HG03442 (cell line): ENCODE data around the gene SLC8A1.

Experiments
- ATAC-seq: cut with Tn5 transposase; IDR thresholded peaks from one replicate; pipeline ENCODE4 v1.9.1; 2021; ENCODE audit warnings: mild to moderate bottlenecking, moderate library complexity; ENCODE audit not compliant: unreplicated experiment

The SLC8A1 gene

DNA sequence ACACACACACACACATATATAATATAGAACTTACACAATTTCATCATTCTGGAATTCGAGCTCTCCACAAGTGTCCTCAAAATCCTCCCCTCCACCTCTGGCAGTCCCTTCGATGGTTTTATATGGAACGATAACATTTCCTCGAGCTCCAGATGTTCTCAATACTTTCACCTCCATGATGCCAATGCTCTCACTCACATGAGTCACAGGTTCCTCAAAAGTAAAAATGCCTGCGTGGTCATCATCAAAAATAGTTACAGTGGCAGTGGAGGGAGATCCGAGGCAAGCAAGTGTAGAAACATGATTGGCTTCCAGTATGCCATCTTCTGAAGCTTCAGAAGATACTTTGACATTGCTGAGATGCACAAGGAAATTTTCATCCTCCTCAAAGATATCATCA lies 23.5 kb downstream of the SLC8A1 start:
- ATAC-seq: no peak

DNA sequence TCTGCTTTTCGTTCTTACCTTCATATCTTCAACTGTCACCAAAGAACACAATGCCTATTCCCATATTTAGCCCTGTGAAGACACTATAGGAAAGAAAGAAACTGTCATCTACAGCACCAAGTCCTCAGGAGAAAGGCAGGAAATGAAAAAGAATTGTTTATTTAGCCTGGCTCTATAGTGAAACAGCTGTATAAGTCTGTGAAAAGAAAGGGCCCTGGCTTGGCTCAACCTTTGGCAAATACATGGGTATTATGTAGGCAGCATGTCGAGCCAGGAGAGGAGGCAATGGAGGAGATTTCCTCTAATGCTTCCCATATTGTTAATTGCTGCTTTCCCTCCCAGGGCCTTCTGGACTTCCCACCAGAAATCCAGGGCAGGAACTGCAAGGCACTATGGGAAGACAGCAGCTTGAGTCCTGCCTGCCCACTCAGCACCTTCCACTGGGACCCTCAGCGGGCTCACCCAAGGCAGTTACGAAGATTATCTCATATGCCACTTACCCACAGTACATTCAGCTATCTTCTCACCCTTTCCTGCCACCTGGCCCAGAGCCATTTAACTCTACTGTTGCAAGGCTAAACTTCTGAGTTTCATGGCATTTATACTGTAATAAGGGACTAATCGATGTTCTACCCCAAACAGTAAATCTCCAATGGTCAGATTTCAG lies 30.1 kb downstream of the SLC8A1 start:
- no peak for ATAC-seq

DNA sequence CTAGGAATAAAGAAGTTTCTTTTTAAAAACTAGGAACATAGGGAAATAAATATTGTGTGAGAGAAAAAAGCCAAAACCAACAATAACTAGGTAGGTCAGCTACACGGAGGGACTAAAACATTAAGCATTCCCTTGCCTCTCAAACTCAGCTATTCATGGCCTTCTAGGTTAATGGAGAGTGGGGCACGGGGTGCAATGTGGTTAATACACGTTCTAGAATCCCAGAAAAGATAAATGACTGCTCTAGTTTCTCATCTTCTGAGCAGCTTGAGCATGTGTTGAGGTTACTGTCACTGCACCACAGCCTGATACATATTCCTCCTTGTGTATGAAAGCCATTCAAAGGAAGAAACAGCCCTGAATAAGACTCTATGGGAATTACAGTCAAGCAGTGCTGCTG lies 31.4 kb downstream of the SLC8A1 start:
- ATAC-seq: no peak

DNA sequence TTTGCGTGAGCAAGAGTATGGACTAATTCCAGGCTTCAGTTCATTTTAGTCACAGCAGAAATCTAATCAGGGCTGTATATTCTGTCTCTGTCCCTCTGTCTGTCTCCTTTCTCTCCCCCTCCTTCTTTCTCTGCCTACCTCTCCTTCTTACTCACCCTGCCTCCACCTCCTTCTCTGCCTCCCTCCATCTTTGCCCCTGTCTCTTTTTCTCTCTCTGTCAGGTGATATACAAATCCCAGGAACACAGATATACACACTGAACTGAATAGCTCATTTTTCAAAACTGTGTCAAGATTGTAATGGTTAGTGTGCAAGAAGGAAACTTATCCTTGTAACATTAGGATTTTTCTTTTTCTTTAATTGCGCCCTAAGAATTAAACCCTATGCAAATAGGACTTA lies 32.5 kb downstream of the SLC8A1 start:
- no peak for ATAC-seq

DNA sequence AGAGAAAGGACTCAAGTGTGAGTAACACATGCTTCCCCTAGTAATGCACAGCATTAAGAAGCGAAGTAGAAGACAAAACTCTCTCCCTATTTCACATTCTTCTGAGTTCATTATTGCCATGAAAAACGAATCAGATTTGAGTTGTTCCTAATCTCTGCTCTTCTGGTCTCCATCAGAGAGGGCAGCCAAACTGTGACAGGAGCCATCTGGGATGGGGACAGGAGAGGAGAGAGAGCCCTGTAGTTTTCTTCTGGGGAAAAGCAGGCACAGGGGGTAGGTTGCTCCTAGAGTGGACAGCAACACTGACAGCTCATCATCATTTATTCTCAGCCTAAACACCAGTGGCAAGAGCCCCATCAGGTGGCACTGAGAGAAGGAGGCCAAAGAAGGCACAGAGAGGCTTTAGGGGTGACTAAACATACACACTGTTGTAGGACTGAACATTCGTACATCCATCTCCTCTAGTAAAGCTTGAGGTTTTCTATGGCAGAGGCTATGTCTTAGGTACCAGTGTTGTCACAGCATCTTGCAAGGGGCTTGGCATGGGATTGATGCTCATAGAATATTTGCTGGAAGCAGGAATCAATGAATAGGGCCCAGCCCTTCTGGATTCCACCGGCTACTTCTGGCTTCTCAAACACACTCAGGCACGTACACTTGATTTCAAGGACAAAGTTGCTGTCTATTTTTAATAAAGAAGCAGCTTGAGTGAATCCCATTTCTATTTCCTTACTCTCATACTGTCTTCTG lies 33.1 kb downstream of the SLC8A1 start:
- ATAC-seq: no peak

DNA sequence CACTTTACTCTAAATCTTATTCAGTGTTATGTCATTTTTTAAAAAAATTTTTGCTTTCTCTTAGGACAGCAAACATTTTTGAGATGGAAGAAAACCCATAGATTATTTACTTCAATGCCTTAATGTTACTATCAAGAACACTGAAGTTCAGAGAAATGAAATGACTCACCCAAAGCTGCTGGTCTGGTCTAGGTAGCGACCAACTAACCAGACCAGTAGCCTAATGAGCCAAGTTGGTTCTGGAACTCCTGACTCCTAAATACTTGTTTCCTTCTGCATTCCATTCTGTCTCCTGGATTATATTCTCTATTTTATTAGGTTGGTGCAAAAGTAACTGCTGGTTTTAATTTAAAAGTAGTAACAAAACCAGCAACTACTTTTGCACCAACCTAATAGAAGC lies 35.4 kb downstream of the SLC8A1 start:
- ATAC-seq: no peak

DNA sequence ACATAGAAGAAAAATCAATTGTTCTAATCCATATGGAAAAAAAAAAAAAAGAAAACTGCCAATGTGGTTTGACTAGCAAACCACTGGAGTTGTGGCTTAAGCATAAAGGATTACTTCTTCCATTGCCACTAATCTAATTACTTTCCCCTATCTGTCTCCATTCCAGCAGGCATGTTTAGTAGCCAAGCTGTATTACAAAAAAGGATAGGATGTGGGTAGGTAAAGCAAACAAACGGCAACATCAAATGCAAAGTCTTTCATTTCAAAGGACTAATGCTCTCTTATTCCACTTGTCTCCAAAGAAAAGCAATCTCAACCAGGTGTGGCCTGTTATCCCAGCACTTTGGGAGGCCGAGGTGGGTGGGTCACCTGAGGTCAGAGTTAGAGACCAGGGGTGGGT lies 36.5 kb downstream of the SLC8A1 start:
- no peak for ATAC-seq

DNA sequence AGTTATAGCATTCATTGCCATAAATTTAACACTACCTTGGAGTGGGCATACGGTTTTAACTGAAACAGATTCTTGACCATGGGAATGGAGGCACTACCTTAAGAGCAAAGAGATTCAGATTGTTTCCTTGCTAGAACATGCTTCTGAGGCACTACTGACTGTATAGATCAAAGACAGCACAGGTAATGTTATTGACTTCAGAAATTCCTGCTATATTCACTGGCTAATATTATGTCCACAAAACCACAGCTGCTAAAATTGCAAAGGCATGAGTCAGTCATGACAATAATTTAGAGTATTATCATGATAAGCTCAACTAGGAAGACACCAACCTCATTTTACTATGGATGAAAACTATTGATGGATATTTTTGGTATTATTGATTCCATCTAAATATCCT lies 39.4 kb downstream of the SLC8A1 start:
- no peak for ATAC-seq

DNA sequence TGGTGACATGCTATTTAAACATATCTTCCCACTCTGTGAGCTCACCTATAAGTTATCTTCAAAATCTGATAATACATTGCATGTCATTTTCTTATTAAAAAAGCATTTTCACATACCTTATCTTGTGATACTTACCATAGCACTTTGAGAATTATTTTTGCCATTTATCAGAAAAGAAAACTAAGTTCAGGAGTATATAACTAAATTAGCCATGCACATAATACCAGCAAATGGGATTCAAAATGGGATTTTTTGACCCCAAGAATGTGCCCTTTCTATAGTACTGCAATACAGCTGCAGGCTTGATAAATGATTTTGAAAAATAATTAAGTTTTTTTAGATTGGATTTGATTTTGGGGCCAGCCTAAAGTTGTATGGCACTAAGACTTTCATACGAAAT lies 41.2 kb downstream of the SLC8A1 start:
- ATAC-seq: no peak

DNA sequence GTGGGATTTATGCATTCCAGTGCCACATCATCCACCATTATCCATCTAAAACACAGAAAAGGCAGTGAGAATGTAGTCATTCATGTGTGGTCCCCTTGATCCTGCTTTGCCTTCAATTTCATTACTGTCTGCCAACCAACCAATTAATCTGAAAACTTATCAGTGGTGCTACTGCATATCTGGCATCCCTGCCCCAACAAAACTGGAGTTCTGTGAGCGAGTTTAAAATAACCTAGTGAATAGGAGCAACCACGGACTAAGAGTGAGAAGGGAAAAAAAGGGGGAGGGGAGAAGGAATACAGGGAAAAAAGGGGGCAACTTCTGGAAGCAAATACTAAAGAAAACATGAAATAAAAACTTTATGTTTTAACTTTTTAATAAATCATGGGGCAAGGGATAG lies 42.2 kb downstream of the SLC8A1 start:
- no peak for ATAC-seq

DNA sequence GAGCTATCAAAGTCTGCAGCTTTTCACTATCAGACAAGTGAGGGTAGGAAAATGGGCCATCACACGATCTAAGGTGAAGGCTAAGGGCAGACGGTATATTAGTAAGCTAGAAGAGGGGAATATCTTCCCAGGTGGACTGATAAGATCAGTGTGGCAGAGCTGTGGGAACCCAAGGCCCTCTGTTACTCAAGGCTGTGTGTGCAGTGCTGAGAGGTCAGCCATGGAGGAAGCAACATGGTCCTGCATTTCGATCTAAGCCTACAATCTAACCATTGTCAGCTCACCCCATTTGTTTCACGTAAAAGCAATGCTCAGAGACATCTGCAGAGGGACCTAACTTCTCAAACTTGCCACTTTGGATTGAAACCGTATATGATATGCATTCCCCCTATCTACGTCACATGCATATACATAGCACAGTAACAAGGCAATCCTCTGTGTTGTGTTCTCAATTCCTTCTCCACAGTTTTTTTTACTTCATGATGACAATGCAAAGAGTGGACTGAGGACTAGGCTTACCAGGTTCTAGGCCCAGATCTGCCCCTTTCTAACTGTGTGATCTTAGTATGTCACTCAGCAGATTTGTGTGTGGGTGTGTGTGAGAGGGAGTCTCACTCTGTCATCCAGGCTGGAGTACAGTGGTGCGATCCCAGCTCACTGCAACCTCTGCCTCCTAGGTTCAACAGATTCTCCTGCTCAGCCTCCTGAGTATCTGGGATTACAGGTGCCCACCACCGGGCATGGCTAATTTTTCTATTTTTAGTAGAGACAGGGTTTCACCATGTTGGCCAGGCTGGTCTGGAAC lies 45.2 kb downstream of the SLC8A1 start:
- no peak for ATAC-seq

DNA sequence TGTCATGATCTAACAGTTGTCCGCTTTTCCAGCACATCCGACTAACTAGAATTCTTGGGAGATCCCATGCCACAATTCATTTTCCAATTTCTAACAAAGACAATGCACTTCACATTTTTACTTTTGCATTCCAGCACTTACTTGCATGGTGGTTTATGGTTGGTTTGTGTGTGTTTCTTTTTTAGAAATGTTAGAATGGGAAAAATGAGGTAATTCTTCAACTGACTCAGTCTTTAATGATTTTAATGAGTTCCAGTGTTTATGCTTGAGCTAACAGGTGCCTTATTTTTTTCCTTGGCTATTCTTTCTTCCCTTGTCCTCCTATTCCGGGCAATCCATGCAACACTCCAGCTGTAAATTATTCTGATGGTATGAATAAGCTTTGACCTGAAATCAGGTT lies 46.4 kb downstream of the SLC8A1 start:
- ATAC-seq: no peak

DNA sequence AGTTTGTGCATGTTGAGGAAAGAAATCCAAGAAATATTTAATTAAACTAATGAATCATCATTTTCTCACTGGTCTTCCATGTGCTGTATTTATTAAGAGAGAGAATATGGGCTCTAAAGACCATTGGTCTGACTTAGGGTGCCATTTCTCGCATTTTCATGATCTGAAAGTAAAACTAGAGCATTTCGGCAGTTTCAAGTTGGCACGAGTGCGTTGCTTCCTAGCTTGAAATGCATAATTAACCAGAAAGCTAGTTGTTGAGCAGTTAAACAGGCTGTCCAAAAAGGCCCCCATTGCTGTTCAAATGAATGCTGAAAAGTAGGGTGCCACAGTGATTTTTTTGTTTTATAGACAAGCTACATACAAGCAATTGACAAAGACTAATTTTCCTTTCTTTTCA lies 47.4 kb downstream of the SLC8A1 start:
- no peak for ATAC-seq

DNA sequence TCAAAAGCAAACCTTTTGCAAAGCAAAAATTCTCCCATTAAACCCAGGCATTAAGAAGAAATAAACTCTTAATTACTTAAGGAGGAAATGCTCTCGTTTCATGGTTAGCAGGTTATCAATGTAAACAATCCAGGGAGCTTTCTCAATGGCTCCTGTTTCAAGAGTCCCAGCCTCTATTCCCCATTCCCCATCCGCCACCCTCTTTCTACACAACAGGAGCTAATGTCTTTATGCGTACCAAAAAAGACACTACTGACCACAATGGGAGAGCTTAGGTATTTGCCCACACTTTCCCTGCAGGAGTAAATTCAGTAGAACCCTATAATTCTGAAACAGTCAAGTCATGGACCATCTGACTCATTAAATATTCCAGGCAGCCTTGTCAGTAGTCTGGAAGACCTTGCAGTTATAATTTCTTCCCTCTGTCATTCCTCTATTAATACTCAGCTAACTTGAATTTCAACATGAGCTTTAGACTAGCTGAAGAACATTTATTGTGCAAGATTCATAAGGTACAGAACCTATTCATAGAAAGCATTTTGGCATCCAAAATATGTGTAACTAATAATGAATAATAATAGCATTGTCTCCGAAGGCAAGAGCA lies 48.6 kb downstream of the SLC8A1 start:
- ATAC-seq: no peak

DNA sequence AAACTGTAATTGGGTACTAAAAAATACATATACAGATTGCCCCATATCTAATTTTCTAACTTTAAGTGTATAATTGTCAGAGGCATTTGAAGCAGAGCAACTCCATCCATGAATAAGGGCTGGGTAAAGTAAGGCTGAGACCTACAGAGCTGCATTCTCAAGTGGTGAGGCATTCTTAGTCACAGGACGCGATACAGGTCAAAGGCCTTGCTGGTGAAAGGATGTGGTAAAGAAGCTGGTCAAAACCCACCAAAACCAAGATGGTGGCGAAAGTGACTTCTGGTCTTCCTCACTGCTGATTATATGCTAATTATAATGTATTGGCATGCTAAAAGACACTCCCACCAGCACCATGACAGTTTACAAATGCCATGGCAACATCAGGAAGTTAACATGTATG lies 50.0 kb downstream of the SLC8A1 start:
- no peak for ATAC-seq

DNA sequence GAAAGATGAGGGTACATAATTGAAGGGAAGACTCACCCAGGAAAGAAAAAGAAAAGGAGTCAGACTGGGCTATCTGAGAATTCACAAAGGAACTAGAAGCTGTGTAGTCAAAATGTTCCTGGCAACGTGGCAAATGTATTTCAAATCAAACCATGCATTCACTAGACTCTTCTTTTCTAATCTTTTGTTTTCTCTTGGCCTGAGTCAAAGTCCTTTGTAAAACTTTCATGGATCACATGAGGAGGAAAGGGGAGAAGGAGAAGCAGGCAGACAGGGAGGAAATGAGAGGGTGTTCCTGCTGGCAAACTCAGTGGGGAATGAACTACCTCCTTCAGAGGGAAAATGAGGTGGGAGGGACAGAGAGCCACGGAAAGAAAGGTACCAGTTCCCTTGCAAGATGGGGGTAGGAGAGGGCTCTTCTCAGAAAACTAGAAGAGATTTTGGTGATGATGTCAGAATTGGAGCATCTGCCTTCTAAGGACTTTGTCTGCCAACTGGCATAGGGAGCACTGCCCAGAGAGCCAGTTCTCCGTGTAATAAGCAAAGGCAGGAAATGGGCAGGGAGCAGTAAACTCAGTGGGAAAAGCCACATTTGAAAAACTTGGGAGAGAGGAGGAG lies 51.4 kb downstream of the SLC8A1 start:
- ATAC-seq: no peak

DNA sequence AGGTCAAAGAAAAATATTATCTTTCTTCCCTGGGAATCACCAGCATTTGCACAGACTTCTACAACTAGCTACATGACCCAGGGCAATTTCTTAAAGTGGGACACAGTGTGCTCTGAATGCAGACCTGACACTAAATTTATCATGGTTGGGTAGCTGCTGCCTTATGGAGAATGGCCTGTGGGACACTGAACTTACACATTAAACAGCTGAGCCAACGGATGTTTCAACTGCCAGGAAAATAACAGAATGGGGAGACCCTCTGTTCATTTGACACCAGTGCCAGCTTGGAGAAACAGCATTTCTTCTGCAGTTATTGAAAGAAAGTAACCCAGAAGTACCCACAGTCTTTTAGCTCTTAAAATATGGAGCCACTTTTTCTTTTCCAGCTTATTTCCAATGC lies 54.1 kb downstream of the SLC8A1 start:
- ATAC-seq: no peak

DNA sequence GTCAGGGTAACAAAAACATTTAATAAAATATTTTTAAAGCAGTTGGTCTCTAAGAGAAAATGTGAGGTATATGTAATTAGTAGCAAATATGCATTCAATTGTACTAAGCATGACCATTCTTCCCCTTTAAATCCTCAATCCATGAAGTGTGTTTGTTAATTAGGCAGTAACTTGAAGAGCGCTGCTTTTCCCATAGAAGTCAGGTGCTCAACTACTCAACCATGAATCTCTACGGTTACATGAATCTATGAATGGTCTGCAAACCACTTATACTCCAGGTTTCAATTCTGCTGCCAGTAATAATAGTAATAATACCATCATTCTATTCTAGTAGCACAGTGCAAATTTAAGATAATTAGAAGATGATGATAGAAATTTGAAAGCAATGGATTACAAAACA lies 55.8 kb downstream of the SLC8A1 start:
- ATAC-seq: no peak

DNA sequence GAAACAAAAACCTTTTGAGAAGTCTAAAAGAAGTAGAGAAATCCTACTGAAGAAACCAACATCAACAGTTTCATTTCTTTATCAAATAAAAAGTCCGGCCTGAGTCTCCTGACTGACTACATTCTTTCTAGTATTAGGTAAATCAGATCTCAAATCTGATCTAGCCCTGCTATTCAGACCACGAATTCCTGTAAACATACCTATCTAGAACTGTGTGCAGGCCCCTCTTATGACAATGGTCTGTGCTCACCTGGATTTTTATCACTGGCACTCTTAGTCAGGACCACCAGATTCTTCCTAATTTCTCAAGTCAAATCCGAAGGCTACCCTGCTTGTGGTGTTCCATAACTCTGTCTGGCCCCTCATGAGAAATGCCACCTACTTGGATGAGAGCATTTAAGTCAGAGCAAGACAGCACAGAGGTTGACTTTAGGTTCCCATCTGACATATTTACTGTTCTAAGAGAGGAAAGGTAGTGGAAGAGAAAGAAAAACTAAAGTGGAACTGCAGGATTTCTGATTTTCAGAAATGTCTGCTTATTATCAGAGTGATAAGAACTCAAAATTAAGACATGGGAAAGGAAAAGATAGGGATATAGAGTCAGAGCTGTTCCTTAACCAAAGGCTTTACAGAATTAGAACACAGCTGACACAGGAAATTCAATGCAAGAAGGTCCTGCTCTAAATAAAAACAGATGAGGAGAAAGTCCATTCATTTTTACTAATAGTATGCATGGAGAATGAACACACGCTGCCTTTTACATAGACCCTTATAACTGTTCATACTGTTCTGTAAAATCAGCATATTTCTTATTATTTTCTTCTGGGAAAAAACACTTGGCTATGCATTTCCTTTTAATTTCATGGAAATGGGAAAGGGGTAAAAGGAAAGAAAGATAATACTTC lies 56.5 kb downstream of the SLC8A1 start:
- ATAC-seq: no peak

DNA sequence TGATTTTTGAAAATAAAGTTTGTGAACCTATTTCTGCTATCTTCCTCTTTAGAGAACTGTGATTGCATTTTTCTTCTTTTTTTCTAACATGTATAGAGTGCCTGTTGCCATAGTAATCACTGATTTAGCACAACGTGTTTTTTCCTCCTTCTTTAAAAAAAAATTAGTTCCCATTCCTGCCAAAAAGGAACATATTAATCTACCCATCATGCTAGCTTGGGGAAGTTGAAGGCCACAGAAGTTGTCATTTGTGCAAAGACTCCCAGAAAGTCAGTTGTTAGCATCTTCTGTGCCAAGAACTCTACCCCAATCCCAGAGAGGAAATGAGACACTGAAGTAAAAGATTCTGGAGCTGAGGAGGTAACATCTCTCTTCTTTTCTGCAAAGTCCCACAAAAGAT lies 57.3 kb downstream of the SLC8A1 start:
- ATAC-seq: no peak
